Measurements from ENCODE around the gene MAP7D2.

Gene MAP7D2

DNA sequence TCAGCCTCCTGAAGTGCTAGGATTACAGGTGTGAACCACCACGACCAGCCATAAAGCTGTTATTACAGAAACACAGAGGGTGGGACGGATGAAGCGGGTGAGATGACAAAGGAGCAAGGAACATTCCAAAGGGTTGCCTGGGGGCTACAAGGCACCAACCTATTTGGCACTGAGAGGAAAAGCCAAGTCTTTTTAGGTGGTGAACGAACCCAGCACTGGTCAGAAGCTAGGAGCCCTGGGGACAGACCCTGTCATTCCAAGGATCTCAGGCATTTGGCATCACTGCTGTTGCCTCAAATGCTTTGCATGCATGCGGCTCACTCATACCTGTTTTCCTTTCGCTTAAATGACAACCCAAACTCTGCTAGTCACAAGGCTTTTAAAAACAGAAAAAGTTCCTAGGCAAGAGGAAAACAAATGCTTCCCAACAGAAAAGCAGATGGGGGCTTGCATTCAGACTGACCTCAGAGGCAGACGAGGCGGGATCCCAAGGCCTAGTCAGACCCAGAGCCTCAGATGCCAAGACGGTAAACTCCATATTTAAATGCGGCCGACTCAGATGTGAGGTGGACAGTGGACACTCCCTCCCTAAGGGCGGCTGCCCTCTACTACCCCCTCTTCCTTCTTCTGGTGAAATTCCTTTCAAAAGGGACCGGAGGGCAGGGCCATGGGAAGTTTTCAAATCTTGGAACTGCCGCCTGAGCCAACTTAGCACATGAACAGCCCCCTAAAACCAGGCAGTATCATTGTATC lies 4.5 kb downstream of the MAP7D2 start:
- FAIRE-seq, result no peak

DNA sequence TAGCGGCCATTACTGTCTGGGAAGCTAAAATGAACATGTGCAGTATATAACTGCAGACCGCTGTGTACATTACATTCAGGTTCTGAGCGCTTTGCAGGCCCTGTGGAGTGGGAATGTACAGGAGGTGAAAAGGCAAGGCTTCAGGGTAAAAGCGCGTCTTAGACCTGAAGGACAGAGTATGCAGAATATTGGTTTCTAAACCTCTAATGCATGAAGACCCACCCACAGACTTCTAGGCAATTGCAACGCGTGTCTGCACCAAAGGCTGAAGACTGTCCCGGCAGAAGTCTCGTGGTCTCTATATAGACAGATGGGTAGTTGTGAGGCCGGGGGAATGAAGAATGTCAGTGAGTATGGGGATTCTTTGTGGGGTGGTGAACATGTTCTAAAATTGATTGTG lies 5.4 kb downstream of the MAP7D2 start:
- FAIRE-seq, result no peak

DNA sequence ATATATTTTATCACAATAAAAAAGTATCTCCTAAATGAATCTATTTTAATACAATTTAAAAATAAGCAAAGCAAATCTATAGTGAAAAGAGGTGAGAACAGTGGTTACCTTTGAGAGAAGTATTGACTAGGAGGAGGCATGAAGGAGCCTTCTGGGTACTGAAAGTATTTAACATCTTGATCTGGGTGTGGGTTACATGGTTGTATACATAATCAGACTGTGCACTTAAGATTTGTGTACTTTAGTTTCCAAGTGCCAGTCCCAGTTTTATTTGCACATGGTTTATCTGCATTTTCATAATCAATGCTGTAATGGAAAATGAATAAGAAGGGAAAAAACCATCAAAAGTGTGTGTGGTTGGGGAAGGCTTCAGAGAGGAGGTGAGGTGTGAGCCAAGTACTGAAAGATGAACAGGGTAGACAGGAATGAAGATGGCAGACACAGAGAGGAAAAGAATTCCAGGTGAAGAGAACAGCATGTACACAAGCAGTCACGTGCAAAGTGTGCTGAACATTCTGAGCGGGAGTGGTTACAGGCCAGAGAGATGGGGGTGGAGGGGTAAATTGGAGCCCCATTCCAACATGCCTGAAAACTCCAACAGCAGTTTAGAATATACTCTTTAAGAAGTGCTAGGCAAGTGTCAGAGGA lies 14.6 kb downstream of the MAP7D2 start:
- FAIRE-seq, result no peak

DNA sequence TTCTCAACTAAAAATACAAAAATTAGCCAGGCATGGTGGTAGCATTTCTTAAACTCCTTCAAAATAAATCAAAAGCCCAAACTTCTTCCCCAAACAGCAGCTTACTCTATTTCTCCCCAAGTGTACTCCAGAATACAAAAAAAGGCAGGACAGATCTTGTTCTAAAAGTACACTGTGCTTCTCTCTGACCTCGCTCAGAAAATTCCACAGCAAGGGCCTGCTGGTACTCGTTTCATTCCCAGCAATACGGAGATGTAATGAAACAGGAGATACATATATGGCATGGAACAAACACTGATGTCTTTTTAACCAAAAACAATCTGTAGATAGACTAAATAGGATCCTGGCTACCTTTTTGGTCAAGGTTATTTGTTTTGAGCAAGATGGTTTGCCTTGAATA lies 25.2 kb downstream of the MAP7D2 start:
- FAIRE-seq, result no peak

DNA sequence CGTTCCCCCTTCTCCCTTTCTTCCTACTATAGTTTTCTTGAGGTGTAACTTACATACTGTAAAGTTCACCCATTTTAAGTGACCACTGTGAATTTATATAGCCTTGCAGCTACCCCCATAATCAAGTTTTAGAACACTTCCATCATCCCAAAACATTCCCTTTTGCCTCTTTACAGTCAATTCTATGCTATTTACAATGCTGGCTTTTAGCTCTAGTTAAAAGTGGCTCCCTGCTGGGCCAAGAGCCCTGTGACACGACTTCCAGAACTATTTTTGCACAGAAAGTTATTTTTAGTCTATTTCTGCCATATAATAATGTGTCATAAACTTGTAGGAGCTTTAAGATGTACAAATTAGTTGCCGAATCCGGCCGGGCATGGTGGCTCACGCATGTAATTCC lies 26.9 kb downstream of the MAP7D2 start:
- FAIRE-seq, result no peak

- no peak for FAIRE-seq
These were observed 36.4 kb downstream of the MAP7D2 start for GRCh38 chrX:20080277-20080676.

GRCh38 chrX:20071511-20072079 lies 45.1 kb downstream of the MAP7D2 start:
- no peak for FAIRE-seq

- no peak for FAIRE-seq
These were observed 48.8 kb downstream of the MAP7D2 start for GRCh38 chrX:20067709-20068561.

DNA sequence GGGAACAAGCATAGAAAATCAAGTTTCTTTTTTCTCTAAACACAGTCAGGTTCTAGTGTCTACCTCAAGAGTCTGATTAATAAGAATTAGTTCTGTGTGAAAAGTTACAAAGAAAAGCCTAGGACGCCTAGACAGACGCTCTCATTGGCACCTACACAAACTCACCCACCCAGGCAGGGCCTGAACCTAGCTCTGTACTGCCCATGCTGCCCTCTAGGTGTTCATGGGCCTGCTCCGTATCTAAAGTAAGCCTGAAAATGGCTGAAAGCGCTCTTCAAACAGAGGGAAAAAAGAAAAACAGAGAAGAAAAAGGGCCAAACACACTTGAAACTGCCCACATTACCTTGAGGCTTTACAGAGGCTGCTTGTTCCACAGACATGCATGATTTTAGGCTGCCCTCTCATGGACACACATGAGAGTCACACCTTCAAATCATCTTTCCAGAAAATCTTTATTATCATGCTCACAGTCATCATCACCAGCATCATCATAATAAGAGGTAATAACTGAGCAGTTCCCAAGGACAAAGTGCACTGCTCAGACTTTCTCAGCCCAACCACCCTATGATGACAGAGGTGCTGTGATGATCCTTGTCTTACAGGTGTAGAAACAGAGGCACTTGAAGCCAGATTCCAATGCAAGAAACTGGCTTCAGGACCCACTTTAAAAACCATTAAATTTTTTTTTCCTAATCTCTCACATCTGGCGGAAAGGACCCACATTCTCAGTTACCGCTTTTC lies 49.6 kb downstream of the MAP7D2 start:
- FAIRE-seq, result no peak

- FAIRE-seq, result no peak
These were observed 52.9 kb downstream of the MAP7D2 start for GRCh38 chrX:20063716-20064351.

- no peak for FAIRE-seq
These were observed 53.6 kb downstream of the MAP7D2 start for GRCh38 chrX:20063153-20063552.

DNA sequence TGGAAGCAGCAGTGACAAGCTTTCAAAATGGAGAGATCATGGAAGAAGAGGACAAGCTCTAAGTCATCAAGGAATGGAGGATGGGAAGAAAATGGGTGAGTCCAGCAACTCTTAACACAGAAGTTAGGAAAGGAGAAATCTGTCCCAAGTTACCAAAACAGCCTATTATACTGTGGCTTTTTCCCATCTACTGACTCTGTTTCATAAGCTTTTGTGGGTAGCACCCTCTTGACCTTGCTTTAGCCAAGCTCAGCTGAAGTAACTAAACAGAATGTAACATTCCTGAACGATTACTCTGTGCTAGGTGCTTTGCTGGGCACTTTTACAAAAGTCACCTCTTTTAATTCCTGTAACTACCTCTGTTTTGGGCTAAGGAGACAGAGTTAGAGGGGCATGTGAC lies 54.9 kb downstream of the MAP7D2 start:
- no peak for FAIRE-seq

- no peak for FAIRE-seq
These were observed 55.6 kb downstream of the MAP7D2 start for GRCh38 chrX:20060961-20061748.

DNA sequence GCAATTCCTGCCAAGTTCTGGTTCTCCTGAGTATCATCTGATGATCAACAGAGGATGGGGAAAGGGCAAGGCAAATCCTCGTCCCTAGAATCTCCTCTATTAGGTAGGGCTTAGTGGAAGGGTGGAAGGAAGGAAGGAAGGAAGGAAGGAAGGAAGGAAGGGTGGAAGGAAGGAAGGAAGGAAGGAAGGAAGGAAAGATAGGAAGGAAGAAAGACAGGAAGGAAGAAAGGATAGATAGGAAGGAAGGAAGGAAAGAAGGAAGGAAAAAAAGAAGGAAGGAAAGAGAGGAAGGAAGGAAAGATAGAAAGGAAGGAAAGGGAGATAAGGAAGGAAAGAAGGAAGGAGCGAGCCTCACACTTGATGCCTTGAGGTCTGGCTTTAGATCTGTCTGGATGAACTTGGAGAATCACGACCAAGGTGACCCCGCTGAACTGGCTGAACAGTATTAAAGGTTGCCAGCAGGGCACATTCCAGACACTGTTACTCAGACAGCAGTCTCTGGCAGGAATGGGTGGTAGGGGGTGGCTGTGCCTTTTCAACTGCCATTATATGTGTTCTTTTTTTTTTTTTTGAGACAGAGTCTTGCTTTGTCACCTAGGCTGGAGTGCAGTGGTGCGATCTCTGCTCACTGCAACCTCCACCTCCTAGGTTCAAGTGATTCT lies 57.1 kb downstream of the MAP7D2 start:
- no peak for FAIRE-seq

GRCh38 chrX:20057479-20057878 lies 59.2 kb downstream of the MAP7D2 start:
- no peak for FAIRE-seq

GRCh38 chrX:20056704-20057103 lies 60.0 kb downstream of the MAP7D2 start:
- FAIRE-seq, result no peak

- FAIRE-seq, result no peak
These were observed 63.2 kb downstream of the MAP7D2 start for GRCh38 chrX:20053537-20053936.

DNA sequence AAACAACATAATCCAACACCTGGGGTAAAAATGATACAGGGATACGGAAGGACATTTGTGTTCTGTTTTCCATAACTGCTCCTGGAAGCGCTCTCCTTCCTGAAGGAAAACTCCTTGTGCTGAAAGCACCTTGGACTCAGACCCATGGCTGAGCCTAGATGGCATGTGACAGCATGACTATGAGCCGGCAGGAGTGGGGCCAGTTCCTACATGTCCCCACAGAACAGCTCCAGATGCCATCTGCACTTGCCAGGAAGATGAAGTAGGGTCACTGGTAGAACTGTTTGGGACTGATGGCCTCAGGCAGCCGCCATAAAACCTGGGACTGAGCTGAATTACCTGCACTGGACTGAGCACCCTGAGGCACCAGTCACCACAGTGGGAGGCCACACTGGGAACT lies 69.8 kb downstream of the MAP7D2 start:
- no peak for FAIRE-seq

- FAIRE-seq, result no peak
These were observed 70.5 kb downstream of the MAP7D2 start for GRCh38 chrX:20046223-20046622.

DNA sequence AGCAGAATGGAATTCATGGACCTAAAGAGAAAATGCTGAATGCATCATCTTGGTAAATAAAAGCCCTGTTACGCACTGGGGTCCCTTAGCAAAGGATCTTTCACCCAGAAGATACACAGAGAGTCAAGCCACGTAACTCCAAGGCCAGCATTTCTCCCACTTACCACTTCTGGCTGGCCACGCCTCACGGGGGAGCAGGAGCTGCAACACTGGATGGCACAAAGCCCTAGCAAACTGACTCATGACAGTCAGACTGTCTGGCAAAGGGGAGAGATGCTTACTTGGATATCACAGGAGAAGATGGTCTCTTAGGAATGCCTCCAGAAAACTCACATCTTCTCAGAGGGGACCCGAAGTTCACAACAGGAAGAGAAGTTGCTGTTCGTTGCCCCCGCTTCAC lies 74.5 kb downstream of the MAP7D2 start:
- no peak for FAIRE-seq

DNA sequence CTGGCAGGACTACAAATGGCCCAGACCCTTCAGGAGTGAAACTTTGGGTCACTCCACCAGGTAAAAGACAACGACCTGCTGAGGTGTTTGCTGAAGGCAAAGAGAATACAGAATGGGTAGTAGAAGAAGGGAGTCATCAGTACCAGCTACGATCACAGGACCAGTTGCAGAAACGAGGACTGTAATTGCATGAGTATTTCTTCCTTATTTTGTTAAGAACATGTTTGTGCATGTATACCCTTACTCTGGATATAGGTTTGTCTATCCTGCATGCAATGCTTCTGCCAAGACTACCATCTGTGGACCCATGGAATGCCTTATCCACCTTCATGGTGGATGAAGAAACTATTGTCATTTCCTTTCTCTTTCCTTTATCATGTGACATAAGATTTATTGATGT lies 77.7 kb downstream of the MAP7D2 start:
- FAIRE-seq, result no peak
